ENCODE data around the gene BTN1A1.
A peak's percentile ranks its signal among the peaks of the same experiment; 100 is the strongest.
"Not testable (repeated sequence)": the region's sequence is repeated elsewhere in the genome, so short reads cannot be mapped to it uniquely, and the experiment has no call there.

Gene BTN1A1

DNA sequence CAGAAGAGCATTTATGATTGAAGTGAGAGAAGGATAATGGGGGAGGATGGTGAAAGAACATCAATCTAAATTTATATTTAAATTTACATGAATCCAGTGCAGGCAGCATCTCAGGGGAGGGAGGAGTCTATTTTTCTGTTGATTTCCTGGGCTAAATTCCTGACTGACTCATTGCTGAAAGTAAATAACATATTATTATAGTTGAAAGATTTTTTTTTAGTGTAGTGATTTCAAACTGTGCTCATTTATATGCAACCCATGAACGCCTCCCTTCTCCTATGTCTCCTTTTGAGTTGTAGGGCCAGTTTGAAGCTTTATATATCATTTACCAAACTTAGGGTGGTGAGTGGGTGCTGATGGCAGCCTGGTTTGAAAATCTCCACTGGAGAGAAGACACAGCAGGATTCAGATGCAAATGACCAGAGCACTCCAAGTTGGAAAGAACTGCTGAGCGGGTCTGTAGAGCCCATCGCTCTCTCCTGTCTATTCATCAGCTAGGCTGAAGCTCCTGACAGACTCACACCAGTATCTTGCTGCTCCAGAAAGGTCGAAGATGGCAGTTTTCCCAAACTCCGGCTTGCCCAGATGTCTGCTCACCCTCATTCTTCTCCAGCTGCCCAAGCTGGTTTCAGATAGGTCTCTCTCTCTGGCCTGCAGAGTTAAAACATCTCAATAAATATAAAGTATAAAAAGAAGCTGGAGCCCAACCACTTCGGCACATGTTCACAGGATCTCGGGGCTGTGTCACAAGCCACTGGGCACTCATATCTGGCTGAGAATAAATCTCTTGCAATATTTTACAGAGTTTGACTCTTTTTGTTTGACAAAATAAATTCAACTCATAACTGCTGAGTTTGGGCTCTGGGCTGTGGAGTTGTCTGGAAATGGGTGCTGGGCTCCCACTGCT, 24.0 kb upstream of the BTN1A1 start:
- DNase-seq (ENCODE audit: low read depth) = peak; percentile 59

DNA sequence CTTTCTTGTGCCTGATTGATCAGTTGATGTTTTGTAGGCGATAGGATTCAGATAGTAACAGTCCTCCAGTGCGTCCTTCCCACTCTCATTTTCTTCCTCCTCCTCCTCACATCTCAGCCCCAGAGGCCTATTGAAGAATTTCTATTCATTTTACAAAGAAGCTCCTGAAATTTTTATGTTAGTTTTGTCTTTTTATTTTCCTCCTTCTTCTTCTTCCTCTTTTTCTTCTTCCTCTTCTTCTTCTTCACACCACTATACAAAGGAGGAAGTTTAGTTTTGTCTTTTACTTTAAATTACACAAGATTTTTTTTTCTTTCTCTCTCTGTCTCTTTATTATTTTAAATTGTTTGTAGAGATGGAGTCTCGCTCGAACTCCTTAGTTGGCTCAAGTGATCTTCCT, 23.2 kb upstream of the BTN1A1 start:
- no peak for DNase-seq (ENCODE audit: low read depth)

DNA sequence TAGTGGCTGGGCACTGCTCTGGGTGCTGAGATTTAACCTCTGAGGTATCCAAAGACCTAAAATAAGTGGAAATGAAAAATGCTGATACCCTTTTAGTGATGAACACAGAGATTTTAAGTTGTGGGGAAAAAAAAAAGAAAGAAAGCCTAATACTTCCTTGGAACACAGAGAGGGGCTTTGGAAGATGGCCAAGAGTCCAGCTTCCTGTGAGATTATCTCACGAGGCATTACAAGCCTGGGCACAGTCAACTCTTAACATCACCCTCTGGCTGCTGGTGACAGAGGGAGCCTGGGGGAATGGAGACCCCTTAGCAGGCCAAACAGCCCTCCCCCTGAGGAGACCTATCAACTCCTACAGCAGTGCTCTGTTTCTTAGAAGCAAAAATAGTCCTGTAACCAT, 22.7 kb upstream of the BTN1A1 start:
- no peak for DNase-seq (ENCODE audit: low read depth)

DNA sequence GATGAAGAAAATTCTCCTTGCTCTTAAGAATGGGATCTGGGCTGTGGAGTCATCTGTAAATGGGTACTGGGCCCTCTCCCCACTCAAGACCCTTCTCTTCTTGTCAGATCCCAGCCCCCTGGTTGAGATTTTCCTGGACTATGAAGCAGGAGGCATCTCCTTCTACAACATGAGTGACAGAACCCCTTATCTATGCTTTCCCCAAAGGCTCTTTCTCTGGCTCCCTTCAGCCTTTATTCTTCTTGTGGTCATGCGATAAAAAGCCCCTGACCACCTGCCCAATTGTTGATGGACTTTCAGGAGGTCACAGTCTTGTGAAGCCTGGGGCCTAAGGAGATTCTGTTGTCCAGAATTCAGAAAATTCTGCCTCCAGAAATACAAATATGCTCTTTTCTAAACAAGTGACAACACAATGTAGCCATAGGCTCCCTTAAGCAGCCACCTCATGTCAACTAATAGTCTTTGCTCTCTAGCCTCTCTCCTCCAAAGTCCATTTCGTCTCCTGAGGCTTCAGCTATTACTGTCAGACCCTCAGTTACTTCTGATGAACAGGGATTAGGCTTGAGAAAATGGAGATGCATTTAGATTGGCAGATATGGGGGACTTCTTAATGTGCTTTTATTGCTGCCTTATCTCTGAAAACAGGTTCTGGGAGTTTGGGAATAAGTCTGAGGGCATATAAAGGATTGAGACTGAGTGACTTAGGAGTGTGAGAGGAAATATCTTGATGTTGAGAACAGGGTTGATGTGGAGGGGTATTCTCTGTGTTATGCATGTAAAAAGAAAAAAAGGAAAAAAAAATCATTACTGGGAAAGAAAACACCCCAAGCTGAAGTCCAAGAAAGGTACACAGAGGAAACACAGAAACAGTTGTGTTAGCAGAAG, 21.8 kb upstream of the BTN1A1 start:
- DNase-seq (ENCODE audit: low read depth) = no peak

DNA sequence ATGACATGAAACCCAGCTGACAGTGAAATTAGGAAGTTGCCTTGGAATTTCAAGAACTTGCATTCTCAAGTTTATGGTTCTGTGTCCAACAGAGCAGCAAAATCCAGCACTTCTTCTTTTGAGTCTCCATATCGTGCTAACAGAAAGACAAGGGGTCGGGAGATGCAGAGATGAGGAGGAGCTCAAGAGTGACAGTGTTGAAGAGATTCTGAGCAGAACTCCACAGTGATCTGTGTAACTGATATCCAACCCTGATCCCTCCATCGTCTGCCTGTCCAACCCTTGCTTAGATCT, 21.2 kb upstream of the BTN1A1 start:
- no peak for DNase-seq (ENCODE audit: low read depth)

DNA sequence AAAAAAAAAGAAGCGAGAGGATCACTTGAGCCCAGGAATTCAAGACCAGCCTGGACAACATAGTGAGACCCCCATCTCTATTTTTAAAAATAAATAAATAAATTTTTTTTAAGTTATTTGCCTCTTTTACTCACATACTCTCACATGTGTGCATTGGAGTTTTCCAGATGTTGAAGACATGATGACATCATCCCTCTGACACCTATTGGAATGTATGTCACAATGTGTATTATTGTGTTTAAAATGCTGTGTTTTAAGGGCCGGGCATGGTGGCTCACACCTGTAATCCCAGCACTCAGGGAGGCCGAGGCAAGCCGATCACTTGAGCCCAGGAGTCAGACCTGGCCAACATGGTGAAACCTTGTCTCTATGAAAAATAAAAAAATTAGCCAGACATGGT, 17.8 kb upstream of the BTN1A1 start:
- DNase-seq (ENCODE audit: low read depth) = no peak

DNA sequence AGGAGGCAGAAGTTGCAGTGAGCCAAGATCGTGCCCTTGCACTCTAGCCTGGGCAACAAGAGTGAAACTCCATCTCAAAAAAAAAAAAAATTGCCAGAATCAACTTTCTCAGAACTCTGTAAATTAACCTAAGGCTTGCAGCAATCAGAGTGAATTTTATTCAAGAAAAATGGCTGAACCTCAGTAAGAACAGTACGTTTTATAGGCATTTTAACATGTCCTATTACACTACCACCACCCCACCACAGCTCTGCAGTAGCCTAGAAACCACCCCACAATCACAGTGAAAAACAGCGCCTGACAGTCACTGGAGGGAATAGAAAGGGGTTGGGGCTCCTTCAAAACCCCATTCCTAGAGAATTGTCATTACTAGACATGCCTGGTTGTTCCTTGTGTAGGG, 16.4 kb upstream of the BTN1A1 start:
- DNase-seq (ENCODE audit: low read depth) = no peak

DNA sequence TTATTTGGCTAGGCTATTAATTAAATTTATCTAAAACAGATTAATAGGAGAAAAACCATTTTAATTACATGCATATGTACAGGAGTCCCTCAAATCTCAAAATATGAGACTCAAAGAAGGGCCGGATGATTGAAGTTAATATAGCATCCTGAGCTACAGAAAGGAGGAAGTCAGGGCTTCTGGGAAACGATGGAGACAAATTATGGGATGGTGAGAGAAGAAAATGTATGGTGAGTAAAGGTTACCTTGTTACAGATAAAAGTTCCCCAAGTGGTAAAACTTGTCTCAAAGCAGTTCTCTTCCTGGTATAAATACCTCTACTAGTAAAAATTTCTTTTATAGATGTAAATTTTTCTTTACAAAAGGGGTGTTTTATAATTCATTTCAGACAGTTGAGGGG, 15.9 kb upstream of the BTN1A1 start:
- DNase-seq (ENCODE audit: low read depth) = no peak

DNA sequence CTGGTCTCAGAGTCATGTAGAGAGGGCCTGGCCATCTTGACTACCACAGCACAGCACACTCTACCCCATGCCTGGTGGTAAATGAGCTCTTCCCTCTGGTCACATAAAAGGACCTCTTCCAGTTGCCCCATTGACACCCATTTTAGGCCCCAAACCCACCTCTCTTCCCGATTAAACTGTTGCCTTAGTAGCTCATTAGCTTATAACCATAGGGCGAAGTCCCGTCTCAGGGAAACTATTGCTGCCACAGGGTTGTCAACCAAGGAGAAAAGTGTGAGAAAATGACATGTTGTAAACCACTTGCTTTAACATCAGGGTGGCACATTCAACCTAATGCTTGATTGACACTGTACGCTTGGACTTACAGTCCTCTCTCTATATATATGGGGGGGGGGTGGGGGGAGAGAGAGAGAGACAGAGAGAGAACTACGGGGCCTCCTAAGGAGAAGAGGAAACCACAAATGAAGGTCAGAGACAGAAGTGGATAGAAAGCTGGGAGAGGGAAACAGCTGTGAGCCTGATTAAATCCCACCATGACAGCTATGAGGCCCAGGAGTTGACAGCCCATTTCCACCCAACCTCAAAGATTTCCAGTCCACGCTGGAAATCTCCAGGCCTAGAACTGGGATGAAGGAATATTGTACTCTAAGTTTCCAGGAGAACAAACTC, 14.9 kb upstream of the BTN1A1 start:
- no peak for DNase-seq (ENCODE audit: low read depth)

DNA sequence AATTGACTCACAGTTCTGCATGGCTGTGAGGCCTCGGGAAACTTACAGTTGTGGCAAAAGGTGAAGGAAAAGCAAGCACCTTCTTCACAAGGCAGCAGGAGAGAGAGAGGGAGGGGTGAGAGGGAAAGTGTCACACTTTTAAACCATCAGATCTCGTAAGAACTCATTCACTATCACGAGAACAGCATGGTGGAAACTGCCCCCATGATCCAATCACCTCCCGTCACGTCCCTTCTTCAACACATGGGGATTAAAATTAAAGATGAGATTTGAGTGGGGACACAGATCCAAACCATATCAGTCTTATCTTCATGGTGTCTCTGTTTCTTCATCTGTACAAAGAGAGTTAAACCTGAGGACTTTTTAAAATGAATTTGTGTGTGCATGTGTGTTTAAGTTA, 13.7 kb upstream of the BTN1A1 start:
- DNase-seq (ENCODE audit: low read depth) = no peak

DNA sequence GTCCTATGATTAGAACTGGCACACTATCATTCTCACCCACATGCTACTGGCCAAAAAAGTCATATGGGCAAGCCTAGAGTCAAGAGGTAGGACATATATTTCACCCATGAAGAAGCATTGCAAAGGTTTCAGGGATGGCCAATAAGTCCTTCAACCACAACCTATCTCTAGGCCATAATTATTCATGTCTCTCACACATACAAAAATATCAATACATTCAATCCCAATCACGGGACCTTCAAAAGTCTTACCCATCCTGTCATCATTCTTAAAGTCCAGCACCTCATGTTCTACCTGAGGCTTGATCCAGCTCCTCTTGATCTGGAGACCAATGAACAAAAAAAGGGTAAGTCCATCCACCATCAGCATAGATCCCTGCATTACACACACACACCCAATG, 12.6 kb upstream of the BTN1A1 start:
- DNase-seq (ENCODE audit: low read depth) = no peak

DNA sequence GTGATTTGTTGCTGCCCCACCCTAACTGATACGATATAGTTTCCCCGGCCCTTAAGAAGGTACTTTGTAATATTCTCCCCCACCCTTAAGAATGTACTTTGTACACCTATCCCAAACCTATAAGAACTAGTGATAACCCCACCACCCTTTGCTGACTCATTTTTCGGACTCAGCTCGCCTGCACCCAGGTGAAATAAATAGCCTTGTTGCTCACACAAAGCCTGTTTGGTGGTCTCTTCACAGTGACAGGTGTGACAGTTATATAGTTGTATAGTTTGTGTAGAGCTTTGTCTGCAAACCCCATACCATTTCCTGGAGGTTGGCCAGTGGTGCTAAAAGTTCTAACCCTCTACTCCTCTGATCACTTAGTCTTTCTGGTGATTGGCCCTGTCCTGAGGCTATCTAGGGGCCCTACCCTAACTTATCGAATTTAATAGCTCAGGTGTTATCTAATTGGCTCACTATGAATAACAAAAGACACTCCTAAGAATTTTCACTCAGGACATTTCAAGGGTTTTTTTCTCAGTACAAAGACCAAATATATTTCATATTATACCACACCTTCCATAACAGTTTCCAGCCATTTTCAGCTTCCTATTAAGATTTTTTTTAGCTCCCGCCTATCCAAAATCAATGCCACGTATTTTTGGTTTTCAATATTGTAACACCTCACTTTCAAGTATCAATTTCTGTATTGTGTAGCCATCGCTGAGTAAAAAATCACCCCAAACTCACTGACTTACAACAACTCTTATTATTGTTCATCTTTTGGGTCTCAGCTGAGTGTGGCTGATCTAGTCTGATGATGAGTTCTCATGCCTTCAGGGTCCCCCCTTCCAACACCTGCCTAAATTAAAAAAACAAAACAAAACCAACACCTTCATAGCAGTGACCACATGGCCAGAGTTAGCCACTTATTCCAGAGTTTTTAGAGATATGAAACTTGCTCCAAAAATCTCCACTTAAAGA, 9.8 kb upstream of the BTN1A1 start:
- no peak for DNase-seq (ENCODE audit: low read depth)

DNA sequence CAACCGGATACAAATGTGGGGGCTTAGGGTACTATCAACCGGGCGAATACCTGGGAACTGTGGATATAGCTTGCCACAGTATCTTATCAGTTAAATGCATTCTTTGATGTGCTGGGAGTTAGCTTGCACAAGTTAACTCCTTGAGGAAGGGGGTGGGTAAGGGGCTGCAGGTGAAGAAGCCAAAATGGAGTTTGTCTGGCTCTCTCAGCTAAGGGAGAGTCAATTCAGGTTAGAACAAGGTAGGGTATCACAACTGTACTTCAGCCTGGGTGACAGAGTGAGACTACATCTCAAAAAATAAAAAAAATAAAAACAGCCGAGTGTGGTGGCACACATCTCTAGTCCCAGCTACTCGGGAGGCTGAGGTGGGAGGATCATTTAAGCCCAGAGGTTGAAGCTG, 8.5 kb upstream of the BTN1A1 start:
- DNase-seq (ENCODE audit: low read depth) = no peak

DNA sequence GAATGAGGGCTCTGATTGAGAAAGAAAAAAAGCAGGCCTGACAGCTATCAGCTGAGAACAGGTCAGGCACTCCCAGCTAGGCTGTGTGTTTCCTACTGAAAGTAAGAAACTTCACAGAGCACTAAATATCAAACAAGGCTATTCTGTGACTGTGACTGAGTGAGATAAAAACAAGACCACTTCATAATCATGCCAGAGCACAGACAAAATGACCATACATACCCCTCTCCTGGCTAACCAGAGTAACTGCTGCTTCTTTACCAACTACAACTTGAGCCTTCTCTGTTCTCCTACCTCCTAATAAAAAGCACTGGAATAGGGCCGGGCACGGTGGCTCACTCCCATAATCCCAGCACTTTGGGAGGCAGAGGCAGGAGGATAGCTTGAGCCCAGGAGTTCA, 6.8 kb upstream of the BTN1A1 start:
- peak; percentile 56 for DNase-seq (ENCODE audit: low read depth)

DNA sequence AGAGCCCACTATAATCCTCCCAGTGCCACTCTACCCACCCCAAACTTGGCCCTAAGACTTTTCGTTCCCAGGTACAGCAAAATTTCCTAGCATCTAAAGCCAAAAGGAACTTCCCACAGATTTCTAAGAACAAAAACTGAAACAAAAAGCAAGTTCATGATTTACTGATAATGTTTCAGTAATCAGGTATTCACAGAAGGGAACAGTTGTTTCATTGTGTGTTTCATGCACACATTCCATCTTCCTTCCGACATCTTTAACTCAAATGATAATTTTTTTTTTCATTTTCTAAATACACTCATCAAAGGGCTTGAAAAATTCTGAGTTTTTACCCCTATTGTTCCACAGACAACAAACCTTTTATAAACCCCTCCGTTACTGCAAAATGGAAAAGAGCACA, 6.0 kb upstream of the BTN1A1 start:
- no peak for DNase-seq (ENCODE audit: low read depth)

DNA sequence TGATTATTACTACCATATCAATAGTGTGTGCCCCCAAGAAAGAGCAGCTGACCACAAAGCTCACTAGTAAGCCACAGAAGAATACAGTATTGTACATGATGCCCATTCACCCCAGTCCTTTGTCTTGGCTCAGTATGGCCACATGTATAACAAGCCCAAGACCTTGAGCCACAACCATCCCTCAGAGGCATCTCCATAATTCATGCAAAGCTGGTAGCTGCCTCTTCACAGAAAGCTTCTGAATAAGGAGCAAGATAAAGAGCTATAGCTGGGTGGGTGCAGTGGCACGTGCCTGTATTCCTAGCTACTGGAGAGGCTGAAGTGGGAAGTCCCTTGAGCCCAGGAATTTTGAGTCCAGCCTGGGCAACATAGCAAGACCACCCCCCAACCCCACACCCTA, 4.8 kb upstream of the BTN1A1 start:
- DNase-seq (ENCODE audit: low read depth) = no peak

DNA sequence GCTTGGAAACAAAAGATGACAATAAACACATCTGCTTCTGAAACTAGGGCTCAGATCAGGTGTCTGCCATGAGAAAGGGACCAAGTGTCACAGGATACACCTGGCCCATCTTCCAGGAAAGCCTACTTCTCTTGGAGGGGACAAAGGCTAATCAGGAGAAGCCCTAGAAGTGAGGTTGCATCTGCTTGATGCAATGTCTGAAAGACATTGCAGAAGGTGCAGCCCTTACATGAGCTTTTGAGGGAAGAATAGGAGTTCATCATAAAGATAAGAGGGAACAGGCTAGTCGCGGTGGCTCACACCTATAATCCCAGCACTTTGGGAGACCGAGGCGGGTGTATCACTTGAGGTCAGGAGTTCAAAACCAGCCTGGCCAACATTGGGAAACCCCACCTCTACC, 2.5 kb upstream of the BTN1A1 start:
- DNase-seq (ENCODE audit: low read depth) = no peak

DNA sequence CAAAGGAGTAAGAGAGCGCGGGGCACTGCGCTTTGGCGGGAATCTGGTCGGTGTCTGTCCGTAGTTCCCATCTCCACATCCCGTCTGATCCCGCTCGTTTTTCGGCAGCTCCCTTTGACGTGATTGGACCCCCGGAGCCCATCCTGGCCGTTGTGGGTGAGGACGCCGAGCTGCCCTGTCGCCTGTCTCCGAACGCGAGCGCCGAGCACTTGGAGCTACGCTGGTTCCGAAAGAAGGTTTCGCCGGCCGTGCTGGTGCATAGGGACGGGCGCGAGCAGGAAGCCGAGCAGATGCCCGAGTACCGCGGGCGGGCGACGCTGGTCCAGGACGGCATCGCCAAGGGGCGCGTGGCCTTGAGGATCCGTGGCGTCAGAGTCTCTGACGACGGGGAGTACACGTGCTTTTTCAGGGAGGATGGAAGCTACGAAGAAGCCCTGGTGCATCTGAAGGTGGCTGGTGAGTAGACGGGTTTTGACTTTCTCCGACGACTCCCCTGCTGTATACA, 1.4 kb downstream of the BTN1A1 start:
- no peak for DNase-seq (ENCODE audit: low read depth)

DNA sequence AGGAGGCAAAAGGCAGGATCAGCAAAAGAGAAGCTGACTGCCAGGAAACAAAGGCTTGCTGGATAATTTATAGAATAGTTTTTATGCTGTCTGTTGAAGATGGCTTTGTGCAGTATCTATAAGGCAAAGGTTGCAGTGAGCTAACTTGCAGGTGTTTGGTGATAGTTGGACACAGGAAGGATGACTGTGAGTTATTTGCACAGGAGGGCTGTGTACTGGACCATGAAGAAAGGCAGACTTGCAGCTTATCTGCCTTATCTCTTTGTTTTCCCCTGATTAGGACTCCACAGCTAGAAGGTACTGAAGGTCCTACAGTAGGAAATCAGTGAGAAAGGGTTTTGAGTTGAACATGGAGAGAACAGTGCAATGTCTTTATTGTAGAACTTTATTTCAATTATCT, 2.1 kb downstream of the BTN1A1 start:
- DNase-seq (ENCODE audit: low read depth) = no peak

DNA sequence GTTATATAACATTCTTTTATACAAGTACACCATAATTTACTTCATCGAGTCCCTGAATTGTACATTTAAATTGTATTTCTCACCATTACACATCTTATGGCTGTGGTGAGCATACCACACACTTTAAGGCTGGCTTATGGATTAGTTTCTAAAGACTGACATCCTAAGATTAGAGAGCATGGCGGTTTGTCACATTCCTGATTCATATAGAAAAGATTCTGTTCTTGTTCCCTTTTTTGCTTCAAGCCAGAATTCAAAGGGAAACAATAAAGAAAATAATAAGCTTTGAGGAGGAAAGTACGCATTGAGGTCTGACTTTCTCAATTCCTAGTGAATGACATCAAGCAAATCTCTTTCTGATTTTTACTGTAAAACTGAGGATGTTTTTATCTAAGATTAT, 2.5 kb downstream of the BTN1A1 start:
- no peak for DNase-seq (ENCODE audit: low read depth)

DNA sequence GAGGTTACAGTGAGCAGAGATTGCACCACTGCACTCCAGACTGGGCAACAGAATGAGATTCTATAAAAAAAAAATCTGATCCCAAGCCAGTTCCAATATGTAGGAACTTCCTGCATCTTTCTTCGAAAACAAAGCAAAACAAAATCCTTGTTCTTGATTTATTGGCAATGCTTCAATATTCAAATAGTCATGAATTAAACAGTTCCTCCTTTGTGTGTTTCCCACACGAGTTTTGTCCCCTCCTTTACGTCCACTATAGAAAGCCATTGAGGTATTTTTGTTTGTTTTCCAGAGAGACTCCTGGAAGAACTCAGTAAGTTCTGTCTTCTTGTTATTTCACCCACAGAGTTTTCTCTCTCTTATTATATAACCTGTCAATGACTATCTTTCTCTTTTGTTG, 7.6 kb downstream of the BTN1A1 start:
- no peak for DNase-seq (ENCODE audit: low read depth)

DNA sequence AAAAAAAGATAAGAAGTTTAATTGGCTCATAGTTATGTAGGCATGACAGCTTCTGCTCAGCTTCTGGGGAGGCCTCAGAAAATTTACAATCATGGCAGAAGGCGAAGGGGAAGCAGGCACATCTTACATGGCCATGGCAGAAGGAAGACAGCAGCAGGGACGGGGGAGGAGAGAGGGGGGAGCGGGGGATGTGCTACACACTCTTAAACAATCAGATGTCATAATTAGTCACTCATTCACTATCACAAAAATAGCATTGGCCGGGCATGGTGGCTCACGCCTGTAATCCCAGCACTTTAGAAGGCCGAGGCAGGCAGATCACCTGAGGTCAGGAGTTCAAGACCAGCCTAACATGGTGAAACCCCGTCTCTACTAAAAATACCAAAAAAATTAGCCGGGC, 10.9 kb downstream of the BTN1A1 start:
- not testable (repeated sequence) for DNase-seq (ENCODE audit: low read depth)

Data from ELR (cell line).